NCI-H1092 treated with DMSO at 0.1 percent for 48 hours (cell line): ENCODE data around the gene POLN.

Source experiments
- DNase-seq: peaks from one replicate; lab custom pipeline; 2025; lab: John Stamatoyannopoulos, UW

The POLN gene

GRCh38 chr4:2082627-2083026, 159.3 kb downstream of the POLN start:
- DNase-seq = no peak

GRCh38 chr4:2082118-2082517, 159.8 kb downstream of the POLN start:
- no peak for DNase-seq

GRCh38 chr4:2081540-2081939, 160.4 kb downstream of the POLN start:
- DNase-seq = no peak

- DNase-seq = no peak
Measured at GRCh38 chr4:2080429-2081300, 161.3 kb downstream of the POLN start.

- no peak for DNase-seq
Measured at GRCh38 chr4:2079926-2080325, 162.0 kb downstream of the POLN start.

- no peak for DNase-seq
Measured at GRCh38 chr4:2079006-2079405, 162.9 kb downstream of the POLN start.

- DNase-seq = no peak
Measured at GRCh38 chr4:2078584-2078983, 163.3 kb downstream of the POLN start.

- no peak for DNase-seq
Measured at GRCh38 chr4:2077537-2078460, 164.1 kb downstream of the POLN start.

GRCh38 chr4:2076908-2077536, 164.9 kb downstream of the POLN start:
- DNase-seq = no peak

- no peak for DNase-seq
Measured at GRCh38 chr4:2075987-2076907, 165.7 kb downstream of the POLN start.

- no peak for DNase-seq
Measured at GRCh38 chr4:2075171-2075986, 166.5 kb downstream of the POLN start.

- no peak for DNase-seq
Measured at GRCh38 chr4:2074588-2074987, 167.3 kb downstream of the POLN start.

- no peak for DNase-seq
Measured at GRCh38 chr4:2073808-2074481, 168.0 kb downstream of the POLN start.

GRCh38 chr4:2072971-2073807, 168.7 kb downstream of the POLN start:
- no peak for DNase-seq

- DNase-seq = peak; percentile 23
Measured at GRCh38 chr4:2071912-2072867, 169.7 kb downstream of the POLN start.

- no peak for DNase-seq
Measured at GRCh38 chr4:2071252-2071911, 170.5 kb downstream of the POLN start.
